ENCODE measurements around the gene RHOBTB1.
A peak's percentile ranks its signal among the peaks of the same experiment; 100 is the strongest.
"Not testable (repeated sequence)": the region's sequence is repeated elsewhere in the genome, so short reads cannot be mapped to it uniquely, and the experiment has no call there.

RHOBTB1 gene

DNA sequence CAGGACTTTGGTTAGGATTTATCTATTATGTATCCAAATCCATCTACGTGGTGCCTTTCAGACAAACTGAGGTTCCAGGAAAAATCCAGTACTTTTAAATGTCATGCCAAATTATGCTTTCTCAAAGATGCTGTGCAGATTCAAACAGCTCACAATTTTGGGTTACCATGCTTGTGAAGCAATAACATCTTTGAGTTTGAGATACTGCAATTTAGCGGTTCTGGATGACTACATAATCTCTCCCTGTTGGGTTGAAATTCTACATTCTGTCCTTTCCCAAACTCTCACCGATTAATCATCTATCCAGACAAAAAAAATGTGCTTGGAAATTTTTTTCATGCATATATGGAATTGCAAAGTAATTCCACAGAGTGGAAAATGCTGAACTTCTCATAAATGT lies 3.5 kb downstream of the RHOBTB1 start:
- DNase-seq, result no peak

DNA sequence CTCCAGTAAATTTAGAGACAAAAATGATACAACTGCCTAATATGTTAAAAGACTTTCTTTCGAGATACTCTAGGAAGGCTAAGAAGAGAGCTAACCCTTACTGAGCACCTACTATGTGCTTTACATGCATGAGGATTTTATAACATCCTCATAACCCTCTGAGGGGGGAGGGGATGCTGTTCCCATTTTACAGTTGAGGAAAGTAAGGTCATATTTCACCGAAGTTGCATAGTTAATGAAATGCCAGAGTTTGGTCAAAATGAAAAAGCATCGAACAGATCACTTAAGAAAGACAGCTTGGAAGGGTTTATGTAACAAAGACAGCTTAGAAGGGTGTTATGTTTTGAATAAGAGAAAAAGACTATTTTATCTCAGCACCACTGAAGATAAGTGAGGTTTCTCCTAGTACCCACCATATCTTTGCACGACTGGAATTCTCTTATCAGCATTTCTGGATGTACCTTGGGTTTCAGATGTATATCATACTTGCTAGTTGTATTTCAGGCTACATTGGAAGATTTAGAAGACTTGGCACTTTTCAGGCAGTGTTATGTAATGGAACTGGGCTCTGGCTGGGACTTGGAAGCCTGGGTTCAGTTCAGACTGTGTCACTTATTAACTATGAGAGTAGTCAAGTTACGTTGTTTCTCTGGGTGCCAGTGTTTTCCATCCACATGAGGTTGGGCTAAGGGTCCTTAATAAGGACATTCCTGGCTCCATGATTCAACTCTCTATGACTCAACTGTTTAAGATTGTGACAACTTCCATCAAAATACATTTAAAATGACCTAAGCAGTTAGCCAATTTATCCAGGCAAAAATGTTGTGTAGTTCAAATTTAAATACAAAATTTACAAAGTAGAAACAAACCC lies 6.0 kb downstream of the RHOBTB1 start:
- no peak for DNase-seq

DNA sequence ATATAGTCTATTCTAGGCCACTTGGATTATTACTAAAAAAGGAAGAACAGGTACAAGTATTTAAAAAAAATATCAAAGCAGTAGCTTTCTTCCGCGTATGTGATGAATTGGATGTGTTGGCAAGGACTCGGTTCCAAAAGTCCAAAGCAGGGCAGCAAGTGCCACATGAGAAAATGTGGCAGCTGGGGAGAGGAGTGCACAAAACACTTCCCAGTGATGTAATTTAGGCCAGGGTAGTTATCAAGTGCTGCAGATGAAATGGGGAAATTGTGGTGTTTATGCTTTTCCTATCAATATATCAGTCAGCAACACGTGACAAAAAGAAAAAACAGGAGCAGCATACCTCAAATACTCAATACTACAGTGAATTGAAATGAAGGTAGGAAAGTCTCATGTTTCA lies 7.0 kb downstream of the RHOBTB1 start:
- peak; percentile 13 for DNase-seq

DNA sequence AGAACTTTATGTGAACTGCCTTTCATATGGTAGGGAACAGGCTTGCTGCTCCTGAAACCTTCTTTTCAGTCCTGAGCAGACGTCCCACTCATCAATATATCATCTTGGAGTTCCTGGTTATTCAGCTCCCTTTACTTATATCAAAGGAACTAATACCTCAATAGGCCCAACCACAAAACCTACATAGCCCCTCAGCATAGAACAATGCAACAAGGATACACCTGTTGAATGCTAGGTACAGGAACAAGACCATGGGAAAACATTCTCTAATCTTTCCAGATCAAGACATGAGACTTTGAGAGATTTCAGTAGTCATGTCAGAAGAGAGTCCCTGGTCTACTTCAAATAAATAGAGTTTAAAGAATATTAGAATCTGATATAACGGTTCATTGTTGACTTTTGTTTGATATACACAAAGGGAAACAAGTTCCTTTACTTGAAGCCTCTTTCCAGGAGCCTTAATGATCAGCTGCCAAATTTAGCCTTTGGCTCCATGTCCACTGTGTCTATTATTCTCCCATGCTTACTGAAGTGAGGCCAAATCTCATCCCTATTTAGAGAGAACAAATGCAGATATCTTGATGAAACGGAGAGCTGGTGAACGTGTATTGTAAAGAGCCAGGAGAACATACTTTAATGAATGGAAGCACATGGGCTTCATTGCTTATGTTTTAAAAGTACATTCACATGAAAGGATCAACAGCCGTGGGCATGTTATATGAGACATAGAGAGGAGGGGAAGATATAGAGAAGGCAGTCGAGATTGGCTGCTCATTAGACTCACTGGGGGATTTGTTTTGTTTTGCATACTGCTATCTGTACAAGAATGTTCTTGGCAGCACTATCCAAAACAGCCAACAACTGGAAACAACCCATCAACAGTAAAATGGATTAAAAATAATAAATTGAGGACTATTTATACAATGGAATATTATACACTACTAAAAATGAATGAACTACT lies 9.5 kb downstream of the RHOBTB1 start:
- no peak for DNase-seq

DNA sequence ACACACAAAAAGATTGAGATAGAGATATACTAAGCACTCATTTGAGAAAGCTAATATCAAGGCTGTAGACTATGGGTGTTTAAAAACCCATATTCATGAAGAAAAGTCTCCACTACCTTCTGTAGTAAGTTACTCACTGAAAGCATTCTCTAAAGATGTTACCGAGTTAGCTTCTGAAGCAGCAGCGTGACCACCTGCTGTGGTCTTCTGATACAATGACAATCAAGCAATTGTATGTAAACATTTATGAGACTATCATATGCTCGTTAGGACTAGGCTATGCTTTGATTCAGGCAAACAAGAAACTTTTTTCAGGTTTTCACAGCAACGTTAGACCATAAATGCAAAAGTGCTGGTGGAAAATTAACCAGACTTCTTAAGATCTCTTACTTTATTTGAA lies 11.2 kb downstream of the RHOBTB1 start:
- DNase-seq, result no peak

DNA sequence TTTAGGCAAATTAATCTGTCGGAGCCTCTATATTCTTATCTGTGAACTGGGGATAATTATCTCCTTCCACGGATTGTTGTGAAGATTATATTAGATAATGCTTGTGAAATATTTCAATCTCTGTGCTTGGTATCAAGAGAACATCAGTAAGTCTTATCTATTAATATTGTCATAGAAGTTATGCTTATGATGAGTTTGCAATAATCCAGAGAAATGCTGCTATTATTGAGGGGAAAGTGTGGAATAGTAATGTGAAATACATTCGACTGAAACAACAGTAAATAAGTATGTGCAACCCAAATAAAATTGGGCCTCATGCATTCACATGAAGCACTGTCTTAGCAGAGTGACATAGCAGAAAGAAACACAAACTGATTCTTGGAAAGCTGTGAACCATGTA lies 13.7 kb downstream of the RHOBTB1 start:
- DNase-seq, result no peak

DNA sequence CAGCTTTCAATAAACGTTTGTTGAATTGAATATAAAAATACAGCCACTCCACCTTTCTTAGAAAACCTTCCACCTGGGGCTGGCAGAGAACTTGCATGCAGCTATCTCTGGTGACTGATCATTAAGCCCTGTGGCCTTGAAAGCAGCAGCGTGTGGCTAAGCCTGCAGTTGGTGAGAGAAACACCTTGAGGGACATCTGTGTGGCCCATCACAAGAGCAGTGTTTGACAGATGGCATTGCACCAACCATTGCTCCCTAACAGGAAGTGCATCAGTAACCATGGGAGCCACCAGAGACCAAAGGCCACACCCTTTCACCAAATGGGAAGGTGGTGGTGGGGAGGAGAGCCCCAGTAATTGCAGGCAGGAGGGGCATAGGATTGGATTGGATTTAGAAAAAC lies 22.4 kb downstream of the RHOBTB1 start:
- peak; percentile 10 for DNase-seq

DNA sequence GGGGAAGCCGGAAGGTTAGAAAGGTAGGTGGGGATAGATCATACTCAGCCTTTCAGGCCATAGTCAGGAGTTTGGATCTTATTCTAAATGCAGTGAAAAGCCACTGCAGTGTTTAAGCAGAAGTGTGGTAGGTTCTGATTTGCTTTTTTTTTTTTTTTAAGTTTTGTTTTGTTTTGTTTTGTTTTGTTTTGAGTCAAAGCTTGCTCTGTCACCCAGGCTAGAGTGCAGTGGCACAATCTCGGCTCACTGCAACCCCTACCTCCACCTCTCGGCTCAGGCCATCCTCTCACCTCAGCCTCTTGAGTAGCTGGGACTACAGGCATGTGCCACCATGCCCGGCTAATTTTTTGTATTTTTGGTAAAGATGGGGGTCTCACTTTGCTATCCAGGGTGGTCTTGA lies 23.5 kb downstream of the RHOBTB1 start:
- DNase-seq, result no peak

DNA sequence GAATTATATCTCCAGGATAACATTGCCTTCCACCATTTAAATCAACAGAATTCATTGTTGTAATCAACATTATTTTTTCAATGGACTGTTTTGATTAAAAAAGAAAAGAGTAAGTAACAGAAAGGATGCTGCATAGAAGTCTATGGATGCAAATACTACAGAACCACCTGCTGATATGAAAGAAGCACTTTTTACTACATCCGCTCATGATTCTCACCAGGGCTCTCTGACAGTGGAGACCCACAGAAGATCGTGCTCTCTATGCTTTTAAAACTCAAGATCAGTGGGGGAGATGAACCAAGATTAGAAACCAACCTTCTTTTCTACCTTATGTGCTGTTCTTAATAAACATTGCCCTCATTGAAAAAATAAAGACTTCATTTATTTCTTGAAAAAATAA lies 24.4 kb downstream of the RHOBTB1 start:
- DNase-seq, result no peak

DNA sequence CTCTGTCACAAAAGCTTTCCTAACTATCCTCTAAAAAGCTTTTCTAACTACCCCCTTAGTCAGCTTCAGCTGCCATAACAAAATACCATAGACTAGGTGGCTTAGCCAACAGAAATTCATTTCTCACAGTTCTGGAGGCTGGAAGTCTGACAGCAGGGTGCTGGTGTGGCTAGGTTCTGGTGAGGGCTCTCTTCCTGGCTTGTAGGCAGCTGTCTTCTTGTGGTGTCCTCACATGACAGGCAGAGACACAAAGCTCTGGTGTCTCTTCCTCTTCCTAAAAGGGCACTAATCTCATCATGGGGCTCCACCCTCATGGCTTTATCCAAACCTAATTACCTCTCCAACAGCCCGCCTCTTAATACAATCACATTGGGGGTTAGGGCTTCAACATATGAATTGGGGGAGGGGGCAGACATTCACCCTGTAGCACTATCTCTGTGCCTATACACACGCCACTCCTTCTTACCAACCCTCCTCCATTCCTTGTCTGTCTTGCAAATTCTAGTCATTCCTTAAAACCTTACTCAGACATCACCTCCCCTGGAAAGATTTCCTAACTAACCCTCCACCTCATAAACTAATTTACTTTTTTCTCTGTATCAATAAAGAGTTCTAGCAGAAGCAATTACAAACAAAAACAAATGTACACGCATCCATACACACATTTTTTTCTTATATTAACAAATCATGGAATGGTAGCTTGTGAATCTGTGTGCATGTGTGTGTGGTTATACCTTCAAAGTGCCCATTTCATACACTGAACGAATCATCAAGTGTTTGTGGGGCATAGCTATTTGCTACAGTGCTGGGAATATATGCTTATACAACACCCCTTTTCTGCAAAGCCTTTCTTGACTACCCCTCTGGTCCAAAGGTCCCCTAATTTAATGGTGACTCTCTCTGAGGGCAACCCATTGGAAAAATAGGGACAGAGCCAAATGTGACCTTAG lies 26.4 kb downstream of the RHOBTB1 start:
- DNase-seq, result no peak

DNA sequence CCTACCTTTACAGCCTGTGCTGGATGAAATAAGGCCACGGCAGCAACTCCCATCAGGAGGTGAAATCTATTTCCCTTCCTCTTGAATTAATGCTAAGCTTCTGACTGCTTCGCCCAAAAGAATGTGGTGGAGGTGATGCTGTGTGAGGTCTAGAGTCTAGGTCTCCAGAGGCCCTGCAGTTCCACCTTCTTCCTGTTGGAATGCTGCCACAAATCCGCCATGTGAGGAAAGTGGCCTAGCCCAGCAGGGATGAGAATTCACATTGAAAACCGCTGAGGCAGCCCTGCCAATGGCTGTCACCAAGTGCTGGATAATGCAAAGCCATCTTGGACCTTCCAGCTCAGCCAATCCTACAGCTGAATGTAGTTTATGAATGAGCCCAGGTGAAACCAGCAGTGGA lies 28.0 kb downstream of the RHOBTB1 start:
- DNase-seq, result no peak

DNA sequence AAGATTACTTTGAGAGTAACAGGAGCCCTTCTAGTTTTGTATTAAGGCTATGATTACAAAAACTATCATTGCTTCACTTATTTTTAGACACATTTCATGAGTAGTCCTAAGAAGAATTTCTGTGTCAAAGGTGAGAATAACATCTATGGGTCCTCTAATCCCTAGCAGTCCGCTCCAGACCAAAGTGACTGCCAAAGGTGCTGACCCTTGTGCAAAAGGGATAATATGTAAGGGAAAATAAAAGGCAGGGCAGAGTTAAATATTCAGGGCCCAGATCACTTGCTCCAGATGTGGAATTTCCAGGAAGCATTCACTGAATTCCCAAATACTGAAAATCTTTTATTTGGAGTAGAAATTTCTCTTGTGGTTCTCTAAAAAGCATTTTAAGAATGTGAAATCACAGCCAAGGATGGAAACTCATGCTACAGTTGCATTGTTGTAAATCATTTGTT lies 29.3 kb downstream of the RHOBTB1 start:
- DNase-seq, result no peak

DNA sequence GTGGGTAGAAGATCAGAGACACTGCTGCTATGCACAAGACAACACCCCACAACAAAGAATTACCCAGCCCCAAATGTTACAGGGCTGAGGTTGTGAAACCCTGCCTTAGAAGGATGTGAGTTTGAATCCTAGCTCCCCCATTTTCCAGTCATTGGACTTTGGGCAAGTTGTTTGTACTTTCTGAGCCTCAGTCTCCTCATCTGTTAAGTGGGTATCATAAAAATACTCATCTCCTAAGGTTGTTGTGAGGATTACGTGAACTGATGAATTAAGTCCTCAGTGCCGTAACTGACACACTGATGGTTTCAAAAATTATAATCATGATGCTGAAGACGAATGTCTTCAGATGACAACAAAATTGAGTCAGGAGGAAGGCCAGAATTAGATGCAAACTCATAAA lies 30.3 kb downstream of the RHOBTB1 start:
- DNase-seq, result no peak

DNA sequence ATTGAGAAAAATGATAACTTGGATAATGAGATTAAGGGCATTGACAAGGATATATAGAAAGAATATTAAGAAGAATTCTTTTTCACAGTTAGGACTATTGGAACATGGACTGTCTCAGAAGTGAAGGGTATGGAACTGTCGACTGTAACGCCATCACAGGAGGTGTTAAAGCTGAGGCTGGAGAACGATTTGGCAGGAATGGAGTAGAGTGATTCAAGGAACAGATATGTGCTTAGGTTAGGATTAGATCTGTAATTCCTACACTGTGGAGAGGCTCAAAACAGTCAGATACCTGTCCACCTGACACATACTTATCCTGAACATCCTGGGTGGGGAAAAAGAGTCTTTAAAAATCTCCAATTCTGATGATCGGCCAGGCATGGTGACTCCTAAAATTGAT lies 30.9 kb downstream of the RHOBTB1 start:
- DNase-seq, result no peak

DNA sequence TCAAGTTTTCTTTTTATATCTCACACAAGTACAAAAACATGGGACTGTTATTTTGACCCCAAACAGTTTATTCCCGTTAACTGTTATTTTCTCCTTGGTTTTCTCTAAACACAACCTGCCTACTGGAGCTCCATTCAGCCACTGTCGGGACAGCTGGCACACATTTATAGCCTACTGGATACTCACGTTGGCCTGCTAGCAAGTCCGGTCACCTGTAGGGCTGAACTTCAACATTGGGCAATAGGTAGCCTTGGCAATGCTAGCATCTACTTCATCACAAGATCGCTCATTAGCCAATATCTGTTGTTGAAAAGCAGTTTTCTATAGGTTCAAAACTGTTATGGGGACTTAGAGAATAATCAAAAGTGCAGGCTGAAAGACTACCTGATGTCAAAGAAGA lies 32.3 kb downstream of the RHOBTB1 start:
- DNase-seq, result no peak

DNA sequence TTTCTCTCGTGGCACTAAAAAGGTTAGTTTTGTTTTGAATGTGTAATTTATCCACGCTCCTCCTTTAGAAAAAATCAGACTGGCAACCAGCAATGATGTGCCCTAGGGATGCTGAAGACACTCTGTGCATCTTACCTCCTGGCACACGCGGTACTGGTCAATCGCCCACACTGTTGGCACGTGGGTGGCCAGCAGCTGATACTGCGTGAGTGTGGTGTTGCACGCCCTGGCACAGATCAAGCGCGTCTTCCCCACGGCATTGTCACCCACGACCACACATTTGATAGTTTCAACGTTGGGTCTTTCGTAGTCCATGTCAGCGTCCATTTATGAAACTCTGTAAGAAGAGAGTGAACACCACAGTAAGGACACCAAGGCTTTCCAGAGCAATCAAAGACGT lies 32.8 kb downstream of the RHOBTB1 start:
- no peak for DNase-seq

DNA sequence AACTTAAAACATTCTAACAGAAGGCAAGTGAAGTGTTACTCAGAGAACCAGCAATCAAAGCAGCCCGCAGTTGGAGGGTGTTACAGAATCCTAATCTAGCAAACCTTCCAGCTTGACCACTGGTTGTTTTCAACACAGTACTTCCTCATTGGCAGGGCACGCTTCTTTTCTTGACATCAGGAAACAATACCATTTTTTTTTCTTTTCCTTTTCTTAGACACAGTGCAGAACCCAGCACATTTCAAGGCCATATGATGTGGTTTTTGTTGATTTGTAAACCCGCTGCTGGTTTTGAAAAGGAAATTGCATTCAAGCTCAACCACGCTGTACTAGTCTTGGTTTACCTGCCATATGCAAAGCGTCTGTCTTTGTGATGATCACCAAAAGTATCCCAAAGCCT lies 33.4 kb downstream of the RHOBTB1 start:
- DNase-seq, result peak; percentile 57

DNA sequence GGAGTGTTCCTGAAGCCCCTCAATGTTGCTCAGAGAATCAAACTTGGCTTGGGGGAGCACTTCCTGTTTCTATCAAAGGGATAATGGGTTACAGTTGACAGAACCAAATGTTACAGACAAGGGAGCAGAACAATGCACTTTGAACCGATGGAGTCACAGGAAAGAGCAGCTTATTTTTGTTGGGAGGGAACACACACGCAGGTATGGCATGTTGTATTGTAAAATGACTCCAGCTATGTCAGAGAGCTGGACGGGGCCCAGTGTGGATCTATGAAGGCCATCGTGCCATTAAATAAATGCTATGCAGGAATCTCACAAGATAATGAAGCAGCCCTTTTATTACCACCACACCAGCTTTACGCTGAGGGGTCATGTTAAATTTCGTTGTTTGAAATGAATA lies 35.1 kb downstream of the RHOBTB1 start:
- DNase-seq, result no peak

DNA sequence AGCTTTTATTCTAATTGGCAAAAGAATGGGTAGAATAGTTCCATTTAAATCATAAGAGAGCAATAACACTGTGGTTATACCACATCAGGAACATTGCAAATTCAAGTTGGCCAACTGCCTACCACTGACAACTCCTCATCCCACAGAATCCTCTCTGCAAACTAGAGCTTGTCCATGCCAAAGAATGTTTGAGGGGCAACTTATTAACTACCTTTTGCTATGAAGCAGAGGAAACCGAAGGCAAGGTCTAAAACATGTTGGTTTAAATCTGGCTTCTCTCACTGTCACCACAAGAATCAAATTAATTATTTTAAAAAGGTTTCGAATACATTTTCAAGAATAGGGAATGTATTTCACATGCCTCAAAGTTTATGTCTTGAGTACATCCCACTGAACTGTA lies 36.0 kb downstream of the RHOBTB1 start:
- DNase-seq, result no peak

DNA sequence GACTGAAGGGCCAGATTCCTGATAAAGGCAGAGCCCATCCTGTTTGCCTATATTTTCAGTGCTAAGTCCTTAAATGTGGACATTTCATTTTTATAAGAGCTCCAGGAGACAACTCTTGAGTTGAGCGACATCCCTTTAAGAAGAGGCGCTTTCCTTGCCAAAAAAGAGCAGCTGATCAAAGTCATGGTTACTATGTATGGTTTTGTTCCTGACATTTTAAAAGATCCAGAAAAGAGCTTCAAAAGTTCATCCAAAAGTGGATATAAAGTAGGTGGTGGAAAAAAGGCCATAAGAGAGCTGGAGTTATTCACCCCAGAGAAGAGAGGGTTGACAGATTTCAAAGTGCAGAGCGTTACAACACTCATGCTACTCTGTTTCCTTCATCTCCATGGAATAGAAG lies 36.7 kb downstream of the RHOBTB1 start:
- DNase-seq, result no peak

DNA sequence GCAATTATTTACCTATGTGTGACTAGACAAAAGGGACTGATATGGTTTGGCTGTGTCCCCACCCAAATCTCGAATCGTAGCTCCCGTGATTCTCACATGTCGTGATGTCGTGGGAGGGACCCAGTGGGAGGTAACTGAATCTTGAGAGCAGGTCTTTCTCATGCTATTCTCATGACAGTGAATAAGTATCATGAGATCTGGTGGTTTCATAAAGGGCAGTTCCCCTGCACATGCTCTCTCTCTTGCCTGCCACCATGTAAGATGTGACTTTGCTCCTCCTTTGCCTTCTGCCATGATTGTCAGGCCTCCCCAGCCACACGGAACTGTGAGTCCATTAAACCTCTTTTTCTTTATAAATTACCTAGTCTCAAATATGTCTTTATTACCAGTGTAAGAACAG lies 37.2 kb downstream of the RHOBTB1 start:
- not testable (repeated sequence) for DNase-seq

DNA sequence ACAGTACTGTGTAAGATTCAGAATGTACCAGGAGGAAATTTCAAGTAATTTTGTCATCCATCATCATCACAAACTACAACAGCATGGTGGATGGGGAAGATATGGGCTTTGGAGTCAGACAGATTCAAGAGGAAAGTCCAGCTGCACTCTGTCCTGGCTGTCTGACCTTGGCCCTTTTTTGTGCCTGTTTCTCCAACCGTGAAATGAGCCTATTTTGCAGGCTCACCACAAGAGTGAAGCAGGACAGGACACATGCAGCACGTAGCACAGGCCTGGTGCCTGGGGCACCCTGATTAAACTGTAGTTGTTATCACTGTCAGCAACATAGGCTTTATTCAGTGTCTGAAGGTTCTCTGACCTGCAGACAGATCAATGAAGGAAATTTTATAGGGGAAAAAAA lies 37.6 kb downstream of the RHOBTB1 start:
- DNase-seq, result no peak

DNA sequence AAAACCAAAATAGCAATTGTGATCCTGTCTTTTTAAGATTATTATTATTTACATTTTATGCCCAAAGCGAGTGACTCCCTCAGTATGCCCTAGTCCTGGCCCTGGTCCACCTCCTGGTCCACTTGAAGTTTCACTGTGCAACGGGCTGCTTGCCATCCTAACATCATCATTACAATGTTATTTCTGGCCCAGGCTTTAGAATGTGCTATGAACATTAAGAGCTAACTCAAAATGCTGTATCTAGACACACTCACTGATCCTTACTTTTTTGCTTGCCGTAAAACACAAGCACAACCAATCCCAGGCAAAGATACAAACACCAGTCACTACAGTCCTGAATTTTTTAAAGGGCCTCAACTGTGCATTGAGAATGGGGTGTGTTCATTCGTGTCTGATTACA lies 38.4 kb downstream of the RHOBTB1 start:
- no peak for DNase-seq

Measured in hematopoietic multipotent progenitor cell treated with erythropoietin and hydrocortisone succinate and interleukin-3 and kit ligand, for 6 days (in vitro differentiated cells).